ENCODE data around the gene NFIX. TPM values are rescaled to one million over a fixed set of nuclear protein-coding genes. Genes with fewer than 3 reads are reported as not detected.

Gene NFIX
- total and polyA plus RNA-seq, 2 of the 13 experiments (the other 11 are each of a cell fraction or from before 2014, with no cell fraction given) = 3.4 to 5.4 TPM

- TF ChIP-seq RFXAP (CRISPR knock-in tag; IDR thresholded peaks at IDR 0.05; ENCODE audit: borderline replicate concordance) = no peak
- TF ChIP-seq ZNF501 (CRISPR knock-in tag; IDR thresholded peaks at IDR 0.05) = no peak
- TF ChIP-seq RBM22 (optimal IDR thresholded peaks at IDR 0.05; ENCODE audit: low read length) = peak; percentile 21
- TF ChIP-seq TOE1 (CRISPR knock-in tag; IDR thresholded peaks at IDR 0.05) = no peak
- no peak for TF ChIP-seq KDM5A (IDR thresholded peaks at IDR 0.05; ENCODE audit: borderline replicate concordance, low read length)
- no peak for TF ChIP-seq ZBTB44 (CRISPR knock-in tag; IDR thresholded peaks at IDR 0.05)
- TF ChIP-seq RFXANK (CRISPR knock-in tag; IDR thresholded peaks at IDR 0.05) = no peak
- no peak for TF ChIP-seq ZNF740 (CRISPR knock-in tag; IDR thresholded peaks at IDR 0.05)
- TF ChIP-seq DDIT3 (CRISPR knock-in tag; IDR thresholded peaks at IDR 0.05) = no peak
- TF ChIP-seq PAF1 (CRISPR knock-in tag; IDR thresholded peaks at IDR 0.05) = 0 out of 2 replicates have a peak, but pooled peaks have one; percentile 49
- no peak for TF ChIP-seq ZSCAN5A (CRISPR knock-in tag; IDR thresholded peaks at IDR 0.05; ENCODE audit: borderline replicate concordance)
- TF ChIP-seq ZNF558 (CRISPR knock-in tag; IDR thresholded peaks at IDR 0.05; ENCODE audit: borderline replicate concordance) = no peak
- TF ChIP-seq TIGD3 (CRISPR knock-in tag; IDR thresholded peaks at IDR 0.05; ENCODE audit: borderline replicate concordance) = no peak
- TF ChIP-seq CCAR2 (optimal IDR thresholded peaks at IDR 0.05; ENCODE audit: low read depth, low read length) = no peak
- TF ChIP-seq HIVEP1 (CRISPR knock-in tag; IDR thresholded peaks at IDR 0.05) = no peak
- no peak for TF ChIP-seq BATF2 (CRISPR knock-in tag; IDR thresholded peaks at IDR 0.05)
- TF ChIP-seq ZBTB20 (CRISPR knock-in tag; IDR thresholded peaks at IDR 0.05; ENCODE audit: borderline replicate concordance, low read depth) = no peak
- no peak for TF ChIP-seq HBP1 (CRISPR knock-in tag; IDR thresholded peaks at IDR 0.05; ENCODE audit: low read depth)
- no peak for TF ChIP-seq KLF12 (CRISPR knock-in tag; IDR thresholded peaks at IDR 0.05; ENCODE audit: borderline replicate concordance)
- TF ChIP-seq ZBTB46 (CRISPR knock-in tag; IDR thresholded peaks at IDR 0.05; ENCODE audit: borderline replicate concordance) = no peak
Observed at GRCh38 chr19:12953138-12953798, 42.0 kb upstream of the NFIX start (continued).
